Hippocampal formation (tissue), 2 donors: ENCODE results near the gene AMOTL2.

Experiments used
- DNase-seq, 2 donors: peaks; one replicate each; lab custom pipeline; 2025; lab: John Stamatoyannopoulos, UW

AMOTL2 gene

GRCh38 chr3:134333522-134334181, 40.6 kb downstream of the AMOTL2 start:
- no peak for DNase-seq

- no peak for DNase-seq
Observed at GRCh38 chr3:134332344-134332743, 41.9 kb downstream of the AMOTL2 start.

- DNase-seq, result no peak
Observed at GRCh38 chr3:134331811-134332199, 42.4 kb downstream of the AMOTL2 start.

GRCh38 chr3:134330883-134331810, 43.1 kb downstream of the AMOTL2 start:
- no peak for DNase-seq

- DNase-seq, result no peak
Observed at GRCh38 chr3:134328846-134329245, 45.4 kb downstream of the AMOTL2 start.

GRCh38 chr3:134328147-134328591, 46.1 kb downstream of the AMOTL2 start:
- no peak for DNase-seq

GRCh38 chr3:134327594-134327975, 46.7 kb downstream of the AMOTL2 start:
- no peak for DNase-seq

- DNase-seq, result no peak
Observed at GRCh38 chr3:134326760-134327593, 47.3 kb downstream of the AMOTL2 start.

GRCh38 chr3:134326126-134326525, 48.1 kb downstream of the AMOTL2 start:
- DNase-seq, result no peak

GRCh38 chr3:134325706-134326105, 48.5 kb downstream of the AMOTL2 start:
- DNase-seq, result no peak

- no peak for DNase-seq
Observed at GRCh38 chr3:134325061-134325705, 49.1 kb downstream of the AMOTL2 start.

GRCh38 chr3:134323966-134324962, 50.0 kb downstream of the AMOTL2 start:
- DNase-seq, result no peak

GRCh38 chr3:134322286-134322685, 52.0 kb downstream of the AMOTL2 start:
- DNase-seq, result no peak

GRCh38 chr3:134320749-134321148, 53.5 kb downstream of the AMOTL2 start:
- no peak for DNase-seq

GRCh38 chr3:134319931-134320330, 54.3 kb downstream of the AMOTL2 start:
- no peak for DNase-seq

- DNase-seq, result no peak
Observed at GRCh38 chr3:134318166-134318565, 56.1 kb downstream of the AMOTL2 start.

GRCh38 chr3:134317106-134317947, 56.9 kb downstream of the AMOTL2 start:
- no peak for DNase-seq

GRCh38 chr3:134315286-134316106, 58.8 kb downstream of the AMOTL2 start:
- DNase-seq, result no peak
